K562 (cell line): Measurements from ENCODE around the gene ZNF624.
"Not testable (repeated sequence)": the region's sequence is repeated elsewhere in the genome, so short reads cannot be mapped to it uniquely, and the experiment has no call there.

Experiments used
- CBFA2T3 ChIP-seq: fragments of 450-650 bp; IDR thresholded peaks from 2 replicates; pipeline ENCODE4 v1.6.1; 2017
- CXXC5 ChIP-seq: fragments of 250-450 bp; sonication (Bioruptor Pico); IDR thresholded peaks from 2 replicates; pipeline ENCODE4 v1.8.0; 2022; ENCODE audit warnings: inconsistent platforms, mild to moderate bottlenecking, moderate library complexity
- SRSF3 ChIP-seq: fragments of 200-400 bp; formaldehyde crosslinking; IDR thresholded peaks from 2 replicates; pipeline ENCODE4 v1.6.1; 2016; ENCODE audit warnings: mild to moderate bottlenecking, low read length, moderate library complexity; ENCODE audit not compliant: insufficient read depth
- TF ChIP-seq, protein P1 (sequence below), 3 experiments: IDR thresholded peaks in 2 of 3; conservative IDR thresholded peaks in 1 of 3; 2 replicates each; pipeline ENCODE4 v1.5.1; 2011 to 2012; ENCODE audit warnings: low read length in 3 of 3, mild to moderate bottlenecking in 3 of 3, control low read depth in 2 of 3, improper control_type of control experiment in 1 of 3, inconsistent platforms in 1 of 3, low read depth in 1 of 3, mixed read lengths in 1 of 3, moderate library complexity in 1 of 3; ENCODE audit not compliant: insufficient read depth in 2 of 3
- TF ChIP-seq, protein P2 (sequence below): fragments of 450-650 bp; formaldehyde crosslinking; IDR thresholded peaks from 2 replicates; pipeline ENCODE4 v1.4.0; 2022; ENCODE audit warnings: missing genetic modification characterization

DNA sequence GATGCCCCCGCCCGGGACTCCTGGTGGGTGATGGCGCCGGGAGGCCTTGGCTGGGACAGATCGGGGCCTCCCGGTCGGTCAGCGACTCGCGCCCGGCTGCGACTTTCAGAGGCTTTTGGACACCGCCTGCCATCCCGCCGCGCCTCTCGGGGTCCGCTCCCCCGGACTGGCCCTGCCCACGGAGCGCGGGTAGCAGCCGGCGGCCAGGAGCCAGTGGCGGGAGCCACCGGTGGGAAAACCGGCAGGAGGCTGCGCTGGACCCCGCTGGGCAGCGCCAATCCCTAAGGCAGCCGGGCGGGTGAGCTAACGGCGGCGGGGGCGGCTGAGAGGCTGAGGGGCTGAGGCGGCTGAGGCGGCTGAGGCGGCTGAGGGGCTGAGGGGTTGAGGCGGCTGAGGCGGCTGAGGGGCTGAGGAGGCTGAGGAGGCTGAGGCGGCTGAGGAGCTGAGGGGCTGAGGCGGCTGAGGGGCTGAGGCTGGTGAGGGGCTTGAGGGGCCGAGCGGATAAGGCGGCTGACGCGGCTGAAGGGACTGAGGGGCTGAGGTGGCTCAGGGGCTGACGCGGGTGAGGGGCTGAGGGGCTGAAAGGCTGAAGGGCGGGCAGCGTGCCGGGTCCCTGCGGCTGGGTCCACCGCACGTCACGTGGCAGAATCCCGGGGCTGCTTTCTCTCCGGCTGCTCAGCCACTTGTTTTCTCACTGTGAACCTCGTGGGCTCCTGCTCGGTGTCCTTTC lies 13.4 kb upstream of the ZNF624 start:
- TF ChIP-seq CBFA2T3, SRSF3, CXXC5: not testable (repeated sequence)
- TF ChIP-seq, protein P1, sequence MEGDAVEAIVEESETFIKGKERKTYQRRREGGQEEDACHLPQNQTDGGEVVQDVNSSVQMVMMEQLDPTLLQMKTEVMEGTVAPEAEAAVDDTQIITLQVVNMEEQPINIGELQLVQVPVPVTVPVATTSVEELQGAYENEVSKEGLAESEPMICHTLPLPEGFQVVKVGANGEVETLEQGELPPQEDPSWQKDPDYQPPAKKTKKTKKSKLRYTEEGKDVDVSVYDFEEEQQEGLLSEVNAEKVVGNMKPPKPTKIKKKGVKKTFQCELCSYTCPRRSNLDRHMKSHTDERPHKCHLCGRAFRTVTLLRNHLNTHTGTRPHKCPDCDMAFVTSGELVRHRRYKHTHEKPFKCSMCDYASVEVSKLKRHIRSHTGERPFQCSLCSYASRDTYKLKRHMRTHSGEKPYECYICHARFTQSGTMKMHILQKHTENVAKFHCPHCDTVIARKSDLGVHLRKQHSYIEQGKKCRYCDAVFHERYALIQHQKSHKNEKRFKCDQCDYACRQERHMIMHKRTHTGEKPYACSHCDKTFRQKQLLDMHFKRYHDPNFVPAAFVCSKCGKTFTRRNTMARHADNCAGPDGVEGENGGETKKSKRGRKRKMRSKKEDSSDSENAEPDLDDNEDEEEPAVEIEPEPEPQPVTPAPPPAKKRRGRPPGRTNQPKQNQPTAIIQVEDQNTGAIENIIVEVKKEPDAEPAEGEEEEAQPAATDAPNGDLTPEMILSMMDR (IDR thresholded peaks at IDR 0.05 in 2 of 3, conservative IDR thresholded peaks at IDR 0.05 in 1 of 3; ENCODE audit: insufficient read depth in 2 of 3, low read depth in 1 of 3, low read length in 3 of 3), result not testable (repeated sequence)
- TF ChIP-seq, protein P2, sequence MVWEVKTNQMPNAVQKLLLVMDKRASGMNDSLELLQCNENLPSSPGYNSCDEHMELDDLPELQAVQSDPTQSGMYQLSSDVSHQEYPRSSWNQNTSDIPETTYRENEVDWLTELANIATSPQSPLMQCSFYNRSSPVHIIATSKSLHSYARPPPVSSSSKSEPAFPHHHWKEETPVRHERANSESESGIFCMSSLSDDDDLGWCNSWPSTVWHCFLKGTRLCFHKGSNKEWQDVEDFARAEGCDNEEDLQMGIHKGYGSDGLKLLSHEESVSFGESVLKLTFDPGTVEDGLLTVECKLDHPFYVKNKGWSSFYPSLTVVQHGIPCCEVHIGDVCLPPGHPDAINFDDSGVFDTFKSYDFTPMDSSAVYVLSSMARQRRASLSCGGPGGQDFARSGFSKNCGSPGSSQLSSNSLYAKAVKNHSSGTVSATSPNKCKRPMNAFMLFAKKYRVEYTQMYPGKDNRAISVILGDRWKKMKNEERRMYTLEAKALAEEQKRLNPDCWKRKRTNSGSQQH (CRISPR knock-in tag), result not testable (repeated sequence)
